GM12864 (cell line): ENCODE data around the gene ADAM11.

Source experiments
- DNase-seq: peaks from one replicate; pipeline ENCODE4 v3.0.0-alpha.2; 2011; ENCODE audit warnings: low read depth
- H3K4me3 ChIP-seq: 2 replicates; pipeline ENCODE4 v1.5.1; 2011; ENCODE audit warnings: mild to moderate bottlenecking, low read depth, low read length, control low read depth
- TF ChIP-seq, protein P1 (sequence below): IDR thresholded peaks from 2 replicates; pipeline ENCODE4 v1.5.1; 2011; ENCODE audit warnings: low read depth, mild to moderate bottlenecking, moderate library complexity, low read length, control low read depth, inconsistent platforms; ENCODE audit errors: missing control alignments

Gene ADAM11

DNA sequence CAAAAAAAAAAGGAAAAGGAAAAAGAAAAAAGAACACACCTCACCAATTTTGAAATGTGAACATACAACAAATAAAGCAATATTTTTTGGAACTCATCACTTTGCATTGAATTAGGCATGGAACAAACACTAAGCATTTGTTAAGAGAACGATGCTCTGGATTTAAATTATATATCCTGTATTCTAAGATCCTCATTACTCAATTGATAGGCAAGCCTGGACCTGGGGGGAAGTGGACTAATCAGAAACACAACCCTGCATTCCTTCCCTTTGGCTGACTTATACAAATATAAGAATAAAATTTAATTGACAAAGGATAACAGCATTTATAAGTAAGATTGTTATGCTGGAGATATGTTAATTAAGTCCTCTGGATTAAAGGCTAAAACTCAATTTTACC lies 69.1 kb downstream of the ADAM11 start:
- no peak overlapping the region for H3K4me3 ChIP-seq
- DNase-seq, result no peak
- TF ChIP-seq, protein P1, sequence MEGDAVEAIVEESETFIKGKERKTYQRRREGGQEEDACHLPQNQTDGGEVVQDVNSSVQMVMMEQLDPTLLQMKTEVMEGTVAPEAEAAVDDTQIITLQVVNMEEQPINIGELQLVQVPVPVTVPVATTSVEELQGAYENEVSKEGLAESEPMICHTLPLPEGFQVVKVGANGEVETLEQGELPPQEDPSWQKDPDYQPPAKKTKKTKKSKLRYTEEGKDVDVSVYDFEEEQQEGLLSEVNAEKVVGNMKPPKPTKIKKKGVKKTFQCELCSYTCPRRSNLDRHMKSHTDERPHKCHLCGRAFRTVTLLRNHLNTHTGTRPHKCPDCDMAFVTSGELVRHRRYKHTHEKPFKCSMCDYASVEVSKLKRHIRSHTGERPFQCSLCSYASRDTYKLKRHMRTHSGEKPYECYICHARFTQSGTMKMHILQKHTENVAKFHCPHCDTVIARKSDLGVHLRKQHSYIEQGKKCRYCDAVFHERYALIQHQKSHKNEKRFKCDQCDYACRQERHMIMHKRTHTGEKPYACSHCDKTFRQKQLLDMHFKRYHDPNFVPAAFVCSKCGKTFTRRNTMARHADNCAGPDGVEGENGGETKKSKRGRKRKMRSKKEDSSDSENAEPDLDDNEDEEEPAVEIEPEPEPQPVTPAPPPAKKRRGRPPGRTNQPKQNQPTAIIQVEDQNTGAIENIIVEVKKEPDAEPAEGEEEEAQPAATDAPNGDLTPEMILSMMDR, result no peak

DNA sequence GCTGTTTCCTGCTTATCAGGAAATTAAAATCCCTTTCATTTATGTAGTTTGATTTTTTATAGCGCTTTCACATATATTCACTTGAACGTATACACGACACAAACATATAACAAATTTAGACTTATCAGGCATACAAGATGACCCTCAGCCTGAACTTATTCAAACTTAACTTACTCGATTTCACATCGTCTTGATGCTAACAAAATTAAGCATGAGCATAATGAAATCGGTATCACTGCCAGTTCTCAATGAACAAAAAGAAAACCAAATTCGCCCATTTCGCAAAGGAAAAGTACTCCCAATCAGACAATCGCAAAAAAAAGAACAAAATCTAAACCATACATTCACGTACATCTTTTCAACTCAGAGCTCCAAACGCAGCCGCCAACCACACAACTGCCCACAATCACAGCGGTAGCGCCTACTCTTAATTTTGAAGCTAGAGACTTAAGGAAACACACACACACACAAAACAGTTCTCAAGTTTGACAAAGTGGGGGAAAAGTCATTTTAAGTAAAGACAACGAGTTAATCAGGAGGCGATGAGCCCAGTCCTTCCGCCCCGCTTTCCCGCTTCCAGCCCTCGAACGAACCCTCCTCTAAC lies 70.2 kb downstream of the ADAM11 start:
- peak overlapping the region; percentile 54 for H3K4me3 ChIP-seq
- TF ChIP-seq, protein P1, result no peak
- DNase-seq, result no peak

DNA sequence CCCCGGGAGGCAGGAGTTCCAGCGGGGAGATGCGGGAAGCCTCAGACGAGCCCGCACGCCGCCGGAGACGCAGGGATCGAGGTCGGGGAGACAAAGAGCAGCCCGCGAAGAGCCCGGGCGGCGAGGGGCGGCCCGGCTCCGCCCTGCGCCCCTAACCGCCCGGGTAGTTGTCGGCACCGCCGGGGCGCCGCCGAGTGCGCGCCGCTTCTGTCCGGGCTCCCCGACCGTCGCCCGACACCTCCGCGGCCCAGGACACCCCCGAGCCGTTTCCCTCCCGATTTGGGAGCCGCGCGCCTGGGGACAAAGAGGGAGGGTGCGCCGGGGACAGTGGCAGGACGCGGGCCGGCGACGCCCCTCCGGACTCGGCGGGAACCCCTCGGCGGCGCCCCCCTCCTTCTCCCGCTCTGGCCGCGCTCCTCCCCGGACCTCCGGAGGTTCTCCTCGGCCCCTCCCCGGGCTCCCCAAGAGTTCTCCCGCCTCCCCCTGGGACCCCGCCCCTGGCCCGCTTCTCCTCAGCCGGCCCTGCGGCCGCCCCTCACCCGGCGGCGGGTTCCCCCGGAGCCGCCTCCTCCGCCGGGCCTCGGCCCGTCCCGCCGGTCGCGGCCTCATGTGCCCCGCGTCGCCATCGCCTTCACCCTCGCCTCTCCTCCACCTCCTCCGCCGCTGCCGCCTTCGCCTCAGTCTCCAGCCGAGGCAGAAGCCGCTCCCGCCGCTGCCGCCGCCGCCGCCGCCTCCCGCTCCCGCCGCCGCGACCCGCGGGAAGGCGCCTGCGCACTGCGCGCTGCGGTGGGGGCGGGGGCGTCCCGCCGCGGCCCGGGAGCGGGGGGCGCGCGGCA lies 71.0 kb downstream of the ADAM11 start, which contains the start of gene GJC1:
Gene GJC1 (minus strand): TSS at position 765 of the 836 bp plus-strand sequence. CDS start 24,470 bp downstream, outside the sequence.
- no peak for DNase-seq
- peak within 1 kb of the TSS; percentile 54 for H3K4me3 ChIP-seq
- TF ChIP-seq, protein P1, result no peak

DNA sequence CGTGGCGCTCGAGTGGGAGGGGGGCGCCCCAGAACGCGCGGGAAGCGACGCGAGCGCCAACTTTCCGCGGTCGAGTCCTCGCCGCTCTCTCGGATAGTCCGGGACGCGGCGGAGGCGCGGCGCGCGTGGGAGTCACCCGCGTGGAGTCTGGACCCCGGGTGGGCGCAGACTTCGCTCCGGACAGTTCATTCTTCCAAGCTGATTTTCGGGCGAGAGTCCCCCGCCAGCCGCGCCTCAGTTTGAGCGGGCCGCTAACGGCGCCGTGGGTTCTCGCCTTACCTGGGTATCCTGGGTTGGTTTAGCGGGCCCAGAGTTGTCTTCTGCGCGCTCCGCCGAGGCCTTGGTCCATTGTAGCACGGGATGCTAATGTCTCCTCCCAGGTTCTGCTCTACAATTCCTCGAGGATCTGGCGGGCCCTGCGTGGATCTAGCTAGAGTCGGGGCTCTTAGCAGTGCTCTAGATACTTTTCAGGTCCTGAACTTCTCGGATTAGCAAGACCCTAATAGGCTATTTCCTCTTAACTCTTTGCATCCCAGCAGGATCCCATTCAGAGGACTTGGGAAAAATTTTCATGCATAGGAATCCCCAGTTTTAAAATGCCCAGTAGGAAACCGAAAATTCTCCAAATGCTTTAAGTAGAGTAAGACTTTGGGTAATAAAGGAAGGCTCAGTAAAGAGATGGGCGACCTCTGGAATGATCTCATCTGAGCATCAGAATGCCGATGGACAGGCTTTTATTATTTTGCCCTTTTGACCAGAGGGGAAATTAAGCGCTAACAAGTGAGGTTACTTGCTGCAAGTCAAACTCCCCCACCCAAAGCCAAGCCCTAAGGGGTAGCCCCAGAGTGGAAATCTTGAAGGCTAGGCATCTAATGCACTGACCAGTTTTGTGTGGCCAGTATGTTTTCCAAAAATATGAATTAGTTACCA lies 71.8 kb downstream of the ADAM11 start:
- DNase-seq, result no peak
- H3K4me3 ChIP-seq, result peak overlapping the region; percentile 54
- TF ChIP-seq, protein P1, result no peak

DNA sequence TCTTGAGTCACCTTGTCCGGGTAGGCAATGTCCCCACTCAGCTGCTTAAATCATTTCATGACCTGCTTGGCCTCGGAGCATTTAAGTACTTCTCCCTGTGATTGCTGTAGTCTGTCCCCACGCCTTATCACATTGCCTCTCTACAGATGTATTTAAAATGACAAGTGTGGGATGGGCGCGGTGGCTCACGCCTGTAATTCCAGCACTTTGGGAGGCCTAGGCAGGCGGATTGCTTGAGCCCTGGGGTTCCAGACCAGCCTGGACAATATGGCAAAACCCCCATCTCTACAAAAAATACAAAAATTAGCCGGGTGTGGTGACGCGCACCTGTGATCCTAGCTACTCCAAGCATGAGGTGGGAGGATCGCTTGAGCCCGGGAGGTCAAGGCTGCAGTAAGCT lies 72.6 kb downstream of the ADAM11 start:
- TF ChIP-seq, protein P1, result no peak
- H3K4me3 ChIP-seq, result no peak overlapping the region
- DNase-seq, result no peak
